ENCODE measurements around the gene SDK2.

DNA sequence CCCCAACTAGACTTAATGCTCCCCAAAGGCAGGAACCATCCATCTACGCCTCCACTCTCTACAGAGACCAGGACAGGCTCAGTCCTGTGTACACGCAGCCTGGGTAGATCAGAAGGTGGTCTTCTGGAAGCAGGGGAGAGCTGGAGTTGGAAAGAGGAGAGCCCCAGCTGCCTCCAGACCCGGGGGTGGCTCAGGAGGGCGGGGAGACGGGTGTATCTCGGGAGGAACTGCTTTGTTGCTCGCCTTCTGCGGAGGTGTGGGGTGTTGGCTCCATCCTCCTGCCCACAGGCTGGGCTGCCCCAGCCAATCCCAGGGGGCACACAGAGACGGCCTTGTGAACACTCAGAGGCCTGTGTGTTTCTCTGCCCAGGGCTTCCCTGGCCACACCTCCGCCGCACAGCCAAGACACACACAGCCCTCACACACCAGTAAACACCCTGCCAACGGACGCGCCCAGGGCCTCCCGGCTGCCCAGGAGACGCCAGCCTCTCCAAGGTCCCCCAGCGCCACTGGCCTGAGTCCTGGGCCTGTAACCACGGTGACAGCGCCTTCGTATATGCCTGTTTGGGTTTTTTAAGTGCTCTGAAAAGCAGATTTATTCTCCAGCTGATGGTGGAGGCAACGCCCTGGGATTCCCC lies 189.1 kb downstream of the SDK2 start:
- no peak for TF ChIP-seq POLR2A (IDR thresholded peaks at IDR 0.05)
- TF ChIP-seq, protein P1, sequence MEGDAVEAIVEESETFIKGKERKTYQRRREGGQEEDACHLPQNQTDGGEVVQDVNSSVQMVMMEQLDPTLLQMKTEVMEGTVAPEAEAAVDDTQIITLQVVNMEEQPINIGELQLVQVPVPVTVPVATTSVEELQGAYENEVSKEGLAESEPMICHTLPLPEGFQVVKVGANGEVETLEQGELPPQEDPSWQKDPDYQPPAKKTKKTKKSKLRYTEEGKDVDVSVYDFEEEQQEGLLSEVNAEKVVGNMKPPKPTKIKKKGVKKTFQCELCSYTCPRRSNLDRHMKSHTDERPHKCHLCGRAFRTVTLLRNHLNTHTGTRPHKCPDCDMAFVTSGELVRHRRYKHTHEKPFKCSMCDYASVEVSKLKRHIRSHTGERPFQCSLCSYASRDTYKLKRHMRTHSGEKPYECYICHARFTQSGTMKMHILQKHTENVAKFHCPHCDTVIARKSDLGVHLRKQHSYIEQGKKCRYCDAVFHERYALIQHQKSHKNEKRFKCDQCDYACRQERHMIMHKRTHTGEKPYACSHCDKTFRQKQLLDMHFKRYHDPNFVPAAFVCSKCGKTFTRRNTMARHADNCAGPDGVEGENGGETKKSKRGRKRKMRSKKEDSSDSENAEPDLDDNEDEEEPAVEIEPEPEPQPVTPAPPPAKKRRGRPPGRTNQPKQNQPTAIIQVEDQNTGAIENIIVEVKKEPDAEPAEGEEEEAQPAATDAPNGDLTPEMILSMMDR (IDR thresholded peaks at IDR 0.05), result no peak
